Lower leg skin (tissue), 4 donors: ENCODE data around the gene STUM. TPM values are rescaled to one million over a fixed set of nuclear protein-coding genes. Genes with fewer than 3 reads are reported as not detected.
"Not testable (repeated sequence)": the region's sequence is repeated elsewhere in the genome, so short reads cannot be mapped to it uniquely, and the experiment has no call there.

Experiments
- DNase-seq, 2 donors: peaks; one replicate each; pipeline ENCODE4 v3.0.0-alpha.2; 2019; ENCODE audit warnings: low spot score in 2 of 2
- H3K4me3 ChIP-seq: fragments of 200-600 bp; sonication (generic); 2 replicates; pipeline ENCODE4 v1.5.1; 2017; ENCODE audit warnings: mild to moderate bottlenecking, low read depth; ENCODE audit not compliant: poor library complexity, severe bottlenecking
- CTCF ChIP-seq, 3 donors: fragments of 450-650 bp; IDR thresholded peaks; one replicate each; pipeline ENCODE4 v1.5.1; 2016; ENCODE audit warnings: antibody characterized with exemption in 3 of 3, mild to moderate bottlenecking in 3 of 3, moderate library complexity in 2 of 3
- POLR2A ChIP-seq, 2 donors: fragments of 450-650 bp; IDR thresholded peaks; one replicate each; pipeline ENCODE4 v1.6.1; 2016 to 2017; ENCODE audit warnings: antibody characterized with exemption in 2 of 2, mild to moderate bottlenecking in 1 of 2, moderate library complexity in 1 of 2
- WGBS, 2 donors: methylation state at CpG; one replicate each; pipeline ENCODE4 v1.1.5; 2018; 5-methylcytosine and 5-hydroxymethylcytosine counted together
- intact Hi-C: fragments of 100-400 bp; cut with DNase I; formaldehyde crosslinking; loops from one replicate; pipeline ENCODE4 v1.15.0; 2023; ENCODE audit warnings: low total_unique reads
- total RNA-seq, 4 donors: library from RNA; depleted of rRNA; stranded (reverse); fragments of >200 nt; gene quantifications; one replicate each; pipeline ENCODE4 v1.1.0, GENCODE V29; 2016

STUM gene
- total RNA-seq, 4 donors from 2014 or later = 1.0 to 6.6 (median 3.4) TPM

- DNase-seq = peak in 1 of 2 donors; percentile 91
- no peak for TF ChIP-seq POLR2A (IDR thresholded peaks at IDR 0.05)
- TF ChIP-seq CTCF (IDR thresholded peaks at IDR 0.05) = no peak
- WGBS, 2 donors = 73 to 83% methylated on average over 29 of the region's 29 CpGs
- no peak overlapping the region for H3K4me3 ChIP-seq
- intact Hi-C loops = loop anchor here (5.0 kb wide), 1 partner anchor 190 kb away; no protein-coding TSS in a partner anchor
These were observed 88.8 kb downstream of the STUM start for GRCh38 chr1:226637147-226637935.

- WGBS, 2 donors = 55 to 67% methylated on average over 8 to 10 of the region's 10 CpGs
- H3K4me3 ChIP-seq = no peak overlapping the region
- peak in 1 of 2 donors; percentile 85 for DNase-seq
- intact Hi-C loops = loop anchor here (5.0 kb wide), 1 partner anchor 189 kb away; no protein-coding TSS in a partner anchor
- no peak for TF ChIP-seq POLR2A (IDR thresholded peaks at IDR 0.05)
- TF ChIP-seq CTCF (IDR thresholded peaks at IDR 0.05) = no peak
These were observed 89.5 kb downstream of the STUM start for GRCh38 chr1:226638001-226638601.

GRCh38 chr1:226638608-226639007 is 90.0 kb downstream of the STUM start:
- peak in 1 of 2 donors; percentile 87 for DNase-seq
- intact Hi-C loops = loop anchor here (5.0 kb wide), 1 partner anchor 189 kb away; no protein-coding TSS in a partner anchor
- TF ChIP-seq POLR2A (IDR thresholded peaks at IDR 0.05) = no peak
- no peak for TF ChIP-seq CTCF (IDR thresholded peaks at IDR 0.05)
- no peak overlapping the region for H3K4me3 ChIP-seq
- 44 to 66% methylated on average over 14 to 16 of the region's 16 CpGs for WGBS, 2 donors

GRCh38 chr1:226639206-226639605 is 90.6 kb downstream of the STUM start:
- intact Hi-C loops = loop anchor here (5.0 kb wide), 1 partner anchor 188 kb away; no protein-coding TSS in a partner anchor
- H3K4me3 ChIP-seq = not testable (repeated sequence)
- 96 to 99% methylated on average over 8 of the region's 8 CpGs for WGBS, 2 donors
- DNase-seq = peak in 1 of 2 donors; percentile 60

GRCh38 chr1:226639631-226640061 is 91.1 kb downstream of the STUM start:
- WGBS, 2 donors = 94 to 96% methylated on average over 13 to 18 of the region's 18 CpGs
- no peak for TF ChIP-seq POLR2A (IDR thresholded peaks at IDR 0.05)
- no peak for TF ChIP-seq CTCF (IDR thresholded peaks at IDR 0.05)
- intact Hi-C loops = loop anchor here (5.0 kb wide), 1 partner anchor 188 kb away; no protein-coding TSS in a partner anchor
- no peak overlapping the region for H3K4me3 ChIP-seq
- DNase-seq = no peak
